Stimulated activated CD8-positive, alpha-beta memory T cell treated with anti-CD3 and anti-CD28 coated beads, Interleukin-12 subunit alpha, Interleukin-12 subunit beta, amount 100 ng/mL, for 24 hours (primary cell): ENCODE data around the gene DGCR8.

Experiments used
- DNase-seq: peaks from one replicate; pipeline ENCODE4 v3.0.0-alpha.2; 2020; ENCODE audit errors: extremely low read depth

Gene DGCR8

GRCh38 chr22:20079745-20080444 lies at the start of gene DGCR8:
DGCR8 (plus strand) TSS chr22:20080241; CDS start chr22:20085964, 5,723 bp downstream.
- peak; percentile 24 for DNase-seq

GRCh38 chr22:20031732-20032406 lies 48.2 kb upstream of the DGCR8 start:
- no peak for DNase-seq

GRCh38 chr22:20032407-20032991 lies 47.5 kb upstream of the DGCR8 start:
- no peak for DNase-seq

GRCh38 chr22:20033045-20033706 lies 46.9 kb upstream of the DGCR8 start:
- DNase-seq: no peak

GRCh38 chr22:20034143-20034542 lies 45.9 kb upstream of the DGCR8 start:
- DNase-seq: no peak

GRCh38 chr22:20035375-20036083 lies 44.5 kb upstream of the DGCR8 start:
- DNase-seq: no peak

- no peak for DNase-seq
These were observed 44.0 kb upstream of the DGCR8 start for GRCh38 chr22:20036084-20036482.

- DNase-seq: no peak
These were observed 43.3 kb upstream of the DGCR8 start for GRCh38 chr22:20036535-20037392.

GRCh38 chr22:20037419-20037818 lies 42.6 kb upstream of the DGCR8 start:
- DNase-seq: no peak

- DNase-seq: no peak
These were observed 41.5 kb upstream of the DGCR8 start for GRCh38 chr22:20038574-20038973.

- no peak for DNase-seq
These were observed 40.2 kb upstream of the DGCR8 start for GRCh38 chr22:20039683-20040325.

GRCh38 chr22:20040327-20041200 lies 39.5 kb upstream of the DGCR8 start:
- no peak for DNase-seq

- DNase-seq: no peak
These were observed 36.7 kb upstream of the DGCR8 start for GRCh38 chr22:20043057-20043996.

GRCh38 chr22:20043997-20044342 lies 36.1 kb upstream of the DGCR8 start:
- DNase-seq: no peak

- DNase-seq: no peak
These were observed 35.4 kb upstream of the DGCR8 start for GRCh38 chr22:20044495-20045151.

GRCh38 chr22:20046730-20047129 lies 33.3 kb upstream of the DGCR8 start:
- DNase-seq: no peak

GRCh38 chr22:20051927-20052308 lies 28.1 kb upstream of the DGCR8 start:
- DNase-seq: no peak
